ENCODE measurements around the gene CCDC170.
"Not testable (repeated sequence)": the region's sequence is repeated elsewhere in the genome, so short reads cannot be mapped to it uniquely, and the experiment has no call there.

CCDC170 gene

GRCh38 chr6:151493804-151494234, at the start of gene CCDC170:
Gene CCDC170 (plus strand): TSS chr6:151494017. CDS start chr6:151494129, 112 bp downstream.
- peak; percentile 26 for DNase-seq (ENCODE audit: low spot score)

- DNase-seq (ENCODE audit: low spot score), result no peak
Observed at GRCh38 chr6:151445482-151445881, 48.3 kb upstream of the CCDC170 start.

- no peak for DNase-seq (ENCODE audit: low spot score)
Observed at GRCh38 chr6:151447237-151447636, 46.6 kb upstream of the CCDC170 start.

GRCh38 chr6:151448623-151449022, 45.2 kb upstream of the CCDC170 start:
- no peak for DNase-seq (ENCODE audit: low spot score)

GRCh38 chr6:151450928-151451327, 42.9 kb upstream of the CCDC170 start:
- not testable (repeated sequence) for DNase-seq (ENCODE audit: low spot score)

GRCh38 chr6:151451417-151451949, 42.3 kb upstream of the CCDC170 start:
- DNase-seq (ENCODE audit: low spot score), result no peak

- DNase-seq (ENCODE audit: low spot score), result peak; percentile 99
Observed at GRCh38 chr6:151451950-151452749, 41.7 kb upstream of the CCDC170 start, which contains the start of gene RMND1. Gene RMND1 (minus strand): TSS chr6:151452126. CDS start chr6:151445811, 6,315 bp downstream.

GRCh38 chr6:151452750-151453427, 40.9 kb upstream of the CCDC170 start:
- DNase-seq (ENCODE audit: low spot score), result peak; percentile 2

GRCh38 chr6:151455751-151456398, 37.9 kb upstream of the CCDC170 start:
- DNase-seq (ENCODE audit: low spot score), result not testable (repeated sequence)

GRCh38 chr6:151461673-151462072, 32.1 kb upstream of the CCDC170 start:
- DNase-seq (ENCODE audit: low spot score), result no peak

- DNase-seq (ENCODE audit: low spot score), result no peak
Observed at GRCh38 chr6:151464702-151465101, 29.1 kb upstream of the CCDC170 start.

- DNase-seq (ENCODE audit: low spot score), result peak; percentile 9
Observed at GRCh38 chr6:151475653-151476523, 17.9 kb upstream of the CCDC170 start.

- no peak for DNase-seq (ENCODE audit: low spot score)
Observed at GRCh38 chr6:151477726-151478125, 16.1 kb upstream of the CCDC170 start.

- no peak for DNase-seq (ENCODE audit: low spot score)
Observed at GRCh38 chr6:151478670-151479069, 15.1 kb upstream of the CCDC170 start.

- no peak for DNase-seq (ENCODE audit: low spot score)
Observed at GRCh38 chr6:151481786-151482185, 12.0 kb upstream of the CCDC170 start.

- no peak for DNase-seq (ENCODE audit: low spot score)
Observed at GRCh38 chr6:151482290-151482689, 11.5 kb upstream of the CCDC170 start.

- DNase-seq (ENCODE audit: low spot score), result no peak
Observed at GRCh38 chr6:151483994-151484393, 9.8 kb upstream of the CCDC170 start.

GRCh38 chr6:151488226-151488625, 5.6 kb upstream of the CCDC170 start:
- no peak for DNase-seq (ENCODE audit: low spot score)

GRCh38 chr6:151490996-151491395, 2.8 kb upstream of the CCDC170 start:
- no peak for DNase-seq (ENCODE audit: low spot score)

- no peak for DNase-seq (ENCODE audit: low spot score)
Observed at GRCh38 chr6:151493161-151493803, 535 bp upstream of the CCDC170 start.
